HCT116 (cell line): ENCODE results near the gene ATAD2B. TPM values are rescaled to one million over a fixed set of nuclear protein-coding genes. Genes with fewer than 3 reads are reported as not detected.

ENCODE experiments used
- ATAC-seq: fragments of 200-7000 bp; cut with Tn5 transposase; 2 replicates; pipeline ENCODE4 v1.9.1; 2020; ENCODE audit warnings: mild to moderate bottlenecking, moderate library complexity
- BruUV-seq: library from RNA; stranded (reverse); fragments of 400-500 nt; replicated peaks from 2 replicates; lab custom pipeline; 2021; lab: Mats Ljungman, UMichigan
- CTCF ChIA-PET: fragments of 300-600 bp; sonication (Branson Sonifier 250); formaldehyde crosslinking; loops from one replicate; lab custom pipeline; 2021; ENCODE audit warnings: antibody characterized with exemption; lab: Charles Lee
- POLR2A ChIA-PET: fragments of 300-600, 350-600 bp; sonication (Branson Sonifier 250); formaldehyde crosslinking; loops from one replicate; lab custom pipeline; 2021; ENCODE audit warnings: antibody characterized with exemption; lab: Charles Lee
- RAD21 ChIA-PET, 2 experiments: fragments of 300-600 bp; sonication (Branson Sonifier 250); formaldehyde crosslinking; loops; one replicate each; lab custom pipeline; 2023; ENCODE audit warnings: low total read pairs in 2 of 2; ENCODE audit not compliant: uncharacterized antibody in 2 of 2, unreplicated experiment in 2 of 2, low non-redundant PET in 1 of 2; lab: Charles Lee
- DNase-seq: peaks from one replicate; pipeline ENCODE4 v3.0.0-alpha.2; 2010; ENCODE audit warnings: low read depth, low spot score
- H2AFZ ChIP-seq: fragments of 200-600 bp; shearing (Covaris generic), sonication (generic); 2 replicates; pipeline ENCODE4 v1.6.1; 2017; ENCODE audit warnings: low read depth, mixed run types, mixed read lengths, antibody characterized with exemption, low read length; ENCODE audit not compliant: poor library complexity, severe bottlenecking
- H3K27ac ChIP-seq: 2 replicates; pipeline ENCODE4 v1.5.1; 2012; ENCODE audit warnings: low read depth, low read length
- H3K27me3 ChIP-seq: fragments of 200-600 bp; sonication (generic); 2 replicates; pipeline ENCODE4 v1.6.1; 2016; ENCODE audit warnings: mixed run types, low read length, mixed read lengths; ENCODE audit not compliant: insufficient read depth
- H3K36me3 ChIP-seq, 2 experiments: fragments of 200-500 bp in 1 of 2; fragments of 200-600 bp in 1 of 2; sonication (Bioruptor generic) in 1 of 2; sonication (generic) in 1 of 2; 2 replicates each; pipeline versions ENCODE4 v1.5.1 to v1.6.1; 2014 to 2016; ENCODE audit warnings: low read length in 2 of 2, inconsistent platforms in 1 of 2, mixed read lengths in 1 of 2, mixed run types in 1 of 2; ENCODE audit not compliant: insufficient read depth in 2 of 2, control insufficient read depth in 1 of 2
- H3K4me1 ChIP-seq, 2 experiments: fragments of 200-600 bp in 1 of 2; sonication (generic) in 1 of 2; 2 replicates each; pipeline versions ENCODE4 v1.5.1 to v1.6.1; 2012 to 2017; ENCODE audit warnings: low read length in 2 of 2, inconsistent platforms in 1 of 2, mild to moderate bottlenecking in 1 of 2, mixed read lengths in 1 of 2, mixed run types in 1 of 2, moderate library complexity in 1 of 2; ENCODE audit not compliant: insufficient read depth in 2 of 2, control insufficient read depth in 1 of 2
- H3K4me2 ChIP-seq: fragments of 200-600 bp; sonication (generic); 2 replicates; pipeline ENCODE4 v1.6.1; 2017; ENCODE audit warnings: mixed run types, low read length, mixed read lengths
- H3K4me3 ChIP-seq, 2 experiments: fragments of 200-600 bp in 1 of 2; sonication (generic) in 1 of 2; replicated peaks in 1 of 2; 2 replicates each; pipeline ENCODE4 v1.5.1; 2011 to 2016; ENCODE audit warnings: low read length in 2 of 2, control low read depth in 1 of 2, low read depth in 1 of 2, mild to moderate bottlenecking in 1 of 2, mixed read lengths in 1 of 2, mixed run types in 1 of 2
- H3K79me2 ChIP-seq: fragments of 200-600 bp; sonication (generic); 2 replicates; pipeline ENCODE4 v1.6.1; 2017; ENCODE audit warnings: mild to moderate bottlenecking, mixed run types, low read length, moderate library complexity, mixed read lengths; ENCODE audit not compliant: insufficient read depth
- H3K9ac ChIP-seq: fragments of 200-600 bp; sonication (generic); 2 replicates; pipeline ENCODE4 v1.6.1; 2016; ENCODE audit warnings: low read length, mixed read lengths
- H3K9me2 ChIP-seq: fragments of 200-600 bp; sonication (generic), shearing (Covaris generic); 2 replicates; pipeline ENCODE4 v1.6.1; 2017; ENCODE audit warnings: mixed run types, mild to moderate bottlenecking, moderate library complexity; ENCODE audit not compliant: insufficient read depth
- H3K9me3 ChIP-seq, 2 experiments: fragments of 200-500 bp in 1 of 2; fragments of 200-600 bp in 1 of 2; sonication (Bioruptor generic) in 1 of 2; sonication (generic) in 1 of 2; 2 replicates each; pipeline ENCODE4 v1.6.1; 2014 to 2017; ENCODE audit warnings: low read length in 2 of 2, mixed read lengths in 2 of 2, inconsistent platforms in 1 of 2, low read depth in 1 of 2, mild to moderate bottlenecking in 1 of 2, mixed run types in 1 of 2, moderate library complexity in 1 of 2; ENCODE audit not compliant: control insufficient read depth in 1 of 2, insufficient read depth in 1 of 2
- H4K20me1 ChIP-seq: fragments of 200-600 bp; sonication (generic), shearing (Covaris generic); 2 replicates; pipeline ENCODE4 v1.6.1; 2017; ENCODE audit warnings: mixed run types, mild to moderate bottlenecking, moderate library complexity; ENCODE audit not compliant: insufficient read depth
- ATF3 ChIP-seq: IDR thresholded peaks from 2 replicates; pipeline ENCODE4 v1.6.1; 2012
- CBX3 ChIP-seq: IDR thresholded peaks from 2 replicates; pipeline ENCODE4 v1.6.1; 2012; ENCODE audit warnings: low read depth
- CEBPB ChIP-seq: IDR thresholded peaks from 2 replicates; pipeline ENCODE4 v1.6.1; 2012; ENCODE audit warnings: low read depth
- EGR1 ChIP-seq: IDR thresholded peaks from 2 replicates; pipeline ENCODE4 v1.6.1; 2012; ENCODE audit warnings: low read depth
- ELF1 ChIP-seq: IDR thresholded peaks from 2 replicates; pipeline ENCODE4 v1.6.1; 2012; ENCODE audit warnings: low read depth, borderline replicate concordance
- EZH2 ChIP-seq: fragments of 200-600 bp; sonication (generic); IDR thresholded peaks from 2 replicates; pipeline ENCODE4 v1.6.1; 2017; ENCODE audit warnings: antibody characterized with exemption, mixed run types
- EZH2phosphoT487 ChIP-seq: fragments of 200-600 bp; IDR thresholded peaks from 2 replicates; pipeline ENCODE4 v1.6.1; 2018; ENCODE audit warnings: antibody characterized with exemption, borderline replicate concordance
- FOSL1 ChIP-seq: IDR thresholded peaks from 2 replicates; pipeline ENCODE4 v1.6.1; 2012; ENCODE audit warnings: low read depth
- JUND ChIP-seq: IDR thresholded peaks from 2 replicates; pipeline ENCODE4 v1.6.1; 2012
- POLR2A ChIP-seq: IDR thresholded peaks from 2 replicates; pipeline ENCODE4 v1.7.0; 2011; ENCODE audit warnings: borderline replicate concordance; ENCODE audit not compliant: insufficient read depth, insufficient read length; ENCODE audit errors: extremely low read depth
- POLR2AphosphoS5 ChIP-seq: IDR thresholded peaks from 2 replicates; pipeline ENCODE4 v1.6.1; 2011; ENCODE audit warnings: mild to moderate bottlenecking, low read depth, low read length, moderate library complexity
- RAD21 ChIP-seq: IDR thresholded peaks from 2 replicates; pipeline ENCODE4 v1.6.1; 2012; ENCODE audit warnings: low read depth, mild to moderate bottlenecking
- REST ChIP-seq: IDR thresholded peaks from 2 replicates; pipeline ENCODE4 v1.6.1; 2012; ENCODE audit warnings: low read depth
- SIN3A ChIP-seq: IDR thresholded peaks from 2 replicates; pipeline ENCODE4 v1.6.1; 2012; ENCODE audit warnings: low read depth
- SRF ChIP-seq: IDR thresholded peaks from 2 replicates; pipeline ENCODE4 v1.6.1; 2012; ENCODE audit warnings: low read depth
- YY1 ChIP-seq: IDR thresholded peaks from 2 replicates; pipeline ENCODE4 v1.6.1; 2011; ENCODE audit warnings: low read length, low read depth, moderate library complexity, mild to moderate bottlenecking; ENCODE audit not compliant: insufficient replicate concordance; ENCODE audit errors: extremely low read depth
- ZFX ChIP-seq: fragments of 450-650 bp; IDR thresholded peaks from 2 replicates; pipeline ENCODE4 v1.6.1; 2017
- ZNF274 ChIP-seq: fragments of 200-500 bp; sonication (Bioruptor generic); IDR thresholded peaks from 2 replicates; pipeline ENCODE4 v1.6.1; 2014; ENCODE audit warnings: mild to moderate bottlenecking, low read depth, low read length, inconsistent platforms
- intact Hi-C: fragments of 100-400 bp; cut with micrococcal nuclease; formaldehyde crosslinking; loops from 2 replicates; pipeline ENCODE4 v1.10.0; 2022
- total RNA-seq: library from RNA; stranded (reverse); gene quantifications from one replicate; pipeline ENCODE4 v1.2.1, GENCODE V29; 2021; ENCODE audit not compliant: unreplicated experiment

Gene ATAD2B
- total RNA-seq, 1 experiment from 2014 or later: 9.6 TPM

- ATAC-seq (peak; percentile 88), DNase-seq (peak; percentile 45)
- peak within 1 kb of the TSS; percentile 84 for H3K9ac ChIP-seq
- H3K9me2 ChIP-seq: no peaks in the 10 kb centered on the region
- H3K4me2 ChIP-seq: peak within 1 kb of the TSS; percentile 82
- RAD21 ChIA-PET: interaction anchor here in 1 of 2 experiments (0.9 kb wide), 1 partner anchor 13 kb away, joined by 3 read pairs; the partner anchor contains the start of gene ATAD2B
- H3K27me3 ChIP-seq: no peaks in the 10 kb centered on the region
- peak within 1 kb of the TSS; percentile 61 for H2AFZ ChIP-seq
- POLR2A ChIA-PET: interaction anchor here (0.7 to 1.4 kb wide), 2 partner anchors 13 to 14 kb away, joined by 3 to 4 read pairs; partner anchors contain the start of gene ATAD2B
- H3K9me3 ChIP-seq: no peaks in the 10 kb centered on the region
- peak within 1 kb of the TSS; percentile 61 to 75 for H3K4me3 ChIP-seq
- CTCF ChIA-PET: interaction anchor here (0.7 to 1.9 kb wide), 3 partner anchors 13 to 172 kb away, joined by 3 to 10 read pairs (median 6); partner anchors contain the start of gene ATAD2B
- H3K36me3 ChIP-seq: no peaks in the 10 kb centered on the region
- no peaks in the 10 kb centered on the region for H4K20me1 ChIP-seq
- BruUV-seq: TSS peak; percentile 82
- peak within 1 kb of the TSS; percentile 70 for H3K27ac ChIP-seq
- peaks cover 39% of the 10 kb centered on the region for H3K79me2 ChIP-seq
- intact Hi-C loops: loop anchor here (5.0 kb wide), 1 partner anchor 137 kb away; the partner anchor contains the start of gene SF3B6
- TF ChIP-seq POLR2AphosphoS5: peak; percentile 85
- TF ChIP-seq ATF3: no peak
- no peak for TF ChIP-seq ZNF274
- no peak for TF ChIP-seq CEBPB
- TF ChIP-seq RAD21: no peak
- TF ChIP-seq FOSL1: no peak
- peak; percentile 87 for TF ChIP-seq YY1
- TF ChIP-seq POLR2A: peak; percentile 84
- no peak for TF ChIP-seq CBX3
- no peak for TF ChIP-seq EZH2phosphoT487
- TF ChIP-seq ZFX: peak; percentile 89
- 0 out of 2 replicates have a peak, but pooled peaks have one; percentile 12 for TF ChIP-seq EGR1
- TF ChIP-seq REST: no peak
- TF ChIP-seq SRF: no peak
- no peak for TF ChIP-seq EZH2
- TF ChIP-seq ELF1: no peak
- TF ChIP-seq JUND: no peak
- 0 out of 2 replicates have a peak, but pooled peaks have one; percentile 51 for TF ChIP-seq SIN3A
- TF ChIP-seq, all 23 proteins: peak for 6
- H3K4me1 ChIP-seq: peaks cover 4 to 30% of the 10 kb centered on the region in 2 experiments; a peak in 3 of 4 replicates
Observed at GRCh38 chr2:23939987-23940717, 13.2 kb upstream of the ATAD2B start, which contains the start of gene UBXN2A. Gene UBXN2A (plus strand): TSS chr2:23940463. CDS start chr2:23958315, 17,852 bp downstream.
